Right renal pelvis (tissue), 4 donors: ENCODE measurements around the gene NTMT1. TPM values are rescaled to one million over a fixed set of nuclear protein-coding genes. Genes with fewer than 3 reads are reported as not detected.

ENCODE experiments used
- DNase-seq, 4 donors: peaks; one replicate each; pipeline ENCODE4 v3.0.0-alpha.2; 2013; ENCODE audit warnings: low read depth in 4 of 4, low spot score in 3 of 4, missing footprints in 1 of 4
- polyA plus RNA-seq, 4 donors: library from polyadenylated mRNA; unstranded; fragments of 120-200 nt; gene quantifications; one replicate each; pipeline ENCODE4 v1.2.1, GENCODE V29; 2013; ENCODE audit not compliant: insufficient read length in 4 of 4

Gene NTMT1
- polyA plus RNA-seq, 4 donors, result 33.1 to 38.4 (median 33.9) TPM

DNA sequence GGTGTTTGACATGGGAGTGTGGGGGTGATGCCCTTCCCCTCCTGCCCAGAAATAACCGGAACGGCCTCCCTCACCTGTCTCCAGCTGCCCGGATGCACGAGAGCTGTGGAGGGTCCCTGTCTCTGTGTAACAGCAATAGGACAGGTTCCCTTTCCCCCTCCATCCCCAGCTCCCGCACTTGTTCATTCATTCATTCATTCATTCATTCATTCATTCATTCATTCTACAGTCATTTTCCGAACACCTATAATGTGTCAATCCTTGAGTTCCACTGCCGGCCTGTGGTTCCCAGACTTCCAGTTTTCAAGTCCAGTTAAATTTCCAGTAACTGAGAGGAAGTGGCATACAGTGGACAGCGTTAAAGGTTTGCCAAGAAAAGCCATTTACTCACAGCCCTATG, 46.7 kb downstream of the NTMT1 start:
- no peak for DNase-seq

- DNase-seq, result no peak
These were observed 47.6 kb downstream of the NTMT1 start for GRCh38 chr9:129673602-129674001.

- no peak for DNase-seq
These were observed 48.3 kb downstream of the NTMT1 start for GRCh38 chr9:129674229-129674628.

- no peak for DNase-seq
These were observed 49.7 kb downstream of the NTMT1 start for GRCh38 chr9:129675620-129676019.

DNA sequence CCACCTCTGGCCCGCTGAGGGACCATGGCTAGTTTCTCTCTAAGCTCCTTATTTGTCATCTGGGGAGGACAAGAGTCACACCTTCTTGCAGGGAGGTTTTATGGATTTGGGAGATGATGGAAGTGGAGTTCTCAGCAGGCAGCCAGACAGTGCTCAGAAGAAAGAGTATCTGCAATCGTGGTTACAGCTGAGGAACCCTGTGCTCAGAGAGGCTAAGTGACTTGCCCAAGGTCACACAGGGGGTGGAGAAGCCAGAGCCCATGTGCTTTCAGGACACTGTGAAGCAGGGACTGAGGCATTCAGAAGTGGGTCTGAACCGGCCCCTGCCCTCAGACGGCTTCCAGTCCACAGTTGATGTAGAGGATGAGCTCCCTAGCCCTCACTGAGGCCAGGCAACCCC, 50.3 kb downstream of the NTMT1 start:
- DNase-seq, result no peak

DNA sequence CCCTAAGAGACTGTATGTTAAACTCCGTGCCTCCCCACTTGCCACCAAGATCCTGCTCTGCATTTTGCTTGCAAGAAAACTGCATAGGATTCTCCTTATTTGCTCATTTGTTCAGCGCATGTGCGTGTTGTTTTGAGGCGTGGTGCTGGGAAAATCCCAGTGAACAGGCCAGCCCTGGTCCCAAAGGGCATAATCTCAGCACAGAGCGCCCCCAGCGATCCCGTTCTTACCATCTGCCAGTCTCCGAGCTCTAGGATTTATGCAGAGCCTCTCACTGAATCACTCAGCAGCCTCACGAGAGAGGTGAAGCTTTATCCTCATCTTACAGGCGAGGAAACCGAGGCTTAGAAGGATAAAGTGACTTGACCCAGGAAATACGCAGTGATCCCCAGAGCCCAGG, 51.0 kb downstream of the NTMT1 start:
- no peak for DNase-seq

DNA sequence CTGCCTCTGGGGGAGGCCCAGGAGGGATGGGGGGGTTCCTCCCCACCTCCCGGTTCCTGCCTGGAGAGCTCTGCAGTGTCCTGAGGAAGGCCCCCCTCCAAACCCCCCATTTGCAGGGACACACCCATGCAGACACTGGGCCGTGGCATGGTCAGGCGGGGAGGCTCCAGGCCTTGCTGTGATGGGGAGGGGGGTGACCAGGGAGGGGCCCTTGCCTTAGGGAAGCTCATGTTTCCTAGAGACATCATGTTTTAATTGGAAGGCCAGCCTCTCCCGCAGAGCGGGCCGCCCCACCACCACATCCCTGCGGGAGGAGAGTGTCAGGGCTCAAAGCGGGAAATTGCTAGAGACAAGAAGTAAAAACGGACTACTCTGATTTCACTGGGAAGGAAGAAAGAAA, 51.5 kb downstream of the NTMT1 start:
- DNase-seq, result no peak

DNA sequence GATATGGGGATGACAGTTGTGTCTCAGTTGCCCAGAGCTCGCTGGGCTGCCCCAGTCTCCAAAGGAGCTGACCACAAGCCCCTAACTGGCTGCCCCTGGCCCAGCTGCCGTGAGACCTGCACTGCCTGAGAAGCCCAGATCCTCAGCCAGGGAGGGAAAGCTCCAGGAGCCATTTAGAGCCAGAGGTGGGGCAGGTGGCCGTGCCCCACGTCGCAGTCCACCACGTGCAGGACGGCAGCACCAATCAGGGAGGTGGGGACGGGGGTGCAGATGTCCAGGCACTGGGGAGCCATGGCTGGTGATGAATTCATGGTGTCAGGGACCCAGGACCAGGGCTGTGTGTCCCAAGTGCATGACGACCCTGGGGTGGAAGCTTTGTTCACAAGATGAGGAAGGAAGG, 52.9 kb downstream of the NTMT1 start:
- no peak for DNase-seq

DNA sequence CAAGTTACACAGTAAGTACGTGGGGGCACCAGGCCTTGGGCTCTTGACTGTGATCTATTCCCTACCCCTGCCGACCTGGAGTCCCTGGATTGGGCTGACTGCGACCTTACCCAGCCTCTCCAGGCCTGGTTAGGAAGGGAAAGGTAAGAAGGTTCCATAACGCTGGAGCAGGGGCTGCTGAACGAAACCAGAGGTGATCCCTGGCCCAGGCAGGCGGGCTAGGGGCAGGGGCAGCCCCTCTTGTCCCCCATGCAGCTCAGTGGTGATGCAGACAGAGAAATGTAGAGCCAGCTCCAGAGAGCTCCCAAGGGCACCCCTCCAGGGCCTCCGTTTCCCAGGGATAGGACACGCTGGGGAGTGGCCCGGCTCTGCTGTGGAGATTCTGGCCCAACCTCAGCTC, 53.6 kb downstream of the NTMT1 start:
- DNase-seq, result no peak

GRCh38 chr9:129681924-129682323, 56.0 kb downstream of the NTMT1 start:
- no peak for DNase-seq

DNA sequence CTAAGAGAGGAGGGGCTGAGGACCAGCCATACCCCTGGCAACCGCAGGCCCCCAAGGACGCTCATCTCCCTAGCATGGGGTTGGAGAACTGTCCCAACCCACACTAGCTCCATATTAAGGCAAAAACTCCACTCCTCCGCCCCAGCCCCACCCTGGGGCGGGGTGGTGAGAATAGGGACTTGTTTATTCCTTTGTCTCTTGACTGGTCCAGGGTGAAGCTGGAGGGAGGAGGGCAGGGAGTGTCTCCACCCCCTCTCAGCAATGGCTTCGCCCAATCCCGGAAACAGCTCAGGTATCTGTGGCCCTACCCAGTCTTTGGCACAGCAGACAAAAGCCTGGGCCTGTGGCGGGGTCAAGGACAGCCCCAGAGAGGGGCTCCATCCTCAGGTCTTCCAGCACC, 56.4 kb downstream of the NTMT1 start:
- no peak for DNase-seq

DNA sequence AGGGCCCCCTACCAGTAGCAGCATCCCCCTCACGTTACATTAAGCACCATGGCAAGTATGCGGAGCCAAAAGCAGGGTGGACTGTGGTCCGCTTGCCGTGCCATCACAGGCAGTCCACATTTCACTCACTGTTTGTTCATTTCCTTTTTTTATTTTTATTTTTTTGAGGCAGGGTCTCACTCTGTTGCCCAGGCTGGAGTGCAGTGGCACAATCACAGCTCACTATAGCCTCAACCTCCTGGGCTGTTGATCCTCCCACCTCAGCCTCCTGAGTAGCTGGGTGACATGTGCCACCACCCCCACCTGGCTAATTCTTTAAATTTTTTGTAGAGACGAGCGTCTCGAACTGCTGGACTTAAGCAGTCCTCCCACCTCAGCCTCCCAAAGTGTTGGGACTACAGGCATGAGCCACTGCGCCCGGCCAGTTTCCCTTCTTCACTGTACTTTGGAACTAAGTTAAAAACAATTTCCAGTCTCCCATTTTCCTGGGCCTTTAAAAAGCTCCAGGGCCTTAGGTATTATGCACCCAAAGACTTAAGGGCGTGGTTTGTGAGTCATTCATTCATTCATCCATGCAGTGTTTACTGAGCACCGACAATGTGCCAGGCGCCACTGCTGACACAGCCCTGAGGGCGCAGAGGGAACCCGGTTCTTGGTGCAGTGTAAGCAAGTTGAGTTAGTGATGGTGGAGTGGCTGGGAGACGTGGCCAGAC, 59.4 kb downstream of the NTMT1 start:
- no peak for DNase-seq

Other genes with a start within 250 kb of the NTMT1 start
- gene C9orf50, start 5.1 kb upstream of the NTMT1 start, polyA plus RNA-seq, result under 1 TPM; 0.72 to 0.88 (median 0.79) TPM
- gene ASB6, start 16.0 kb downstream of the NTMT1 start, polyA plus RNA-seq, result 10 to 100 TPM; 18.2 to 20.9 (median 18.7) TPM
- 1 to 10 TPM; 1.1 to 1.8 (median 1.2) TPM for gene PRRX2, start 39.5 kb downstream of the NTMT1 start, polyA plus RNA-seq
- gene PTGES, start 126.9 kb downstream of the NTMT1 start, polyA plus RNA-seq, result 1 to 10 TPM; 5.4 to 7.1 (median 6.1) TPM
- 10 to 100 TPM; 20.0 to 22.2 (median 21.3) TPM for gene TOR1B, start 177.0 kb downstream of the NTMT1 start, polyA plus RNA-seq
- 10 to 100 TPM; 44.0 to 46.4 (median 44.2) TPM for gene TOR1A, start 198.0 kb downstream of the NTMT1 start, polyA plus RNA-seq
- 10 to 100 TPM; 73.0 to 82.1 (median 78.6) TPM for gene C9orf78, start 209.1 kb downstream of the NTMT1 start, polyA plus RNA-seq
- gene USP20, start 209.3 kb downstream of the NTMT1 start, polyA plus RNA-seq, result 10 to 100 TPM; 18.1 to 26.4 (median 22.0) TPM